GM20000 (cell line): ENCODE results near the gene TSHB.
"Not testable (repeated sequence)": the region's sequence is repeated elsewhere in the genome, so short reads cannot be mapped to it uniquely, and the experiment has no call there.

Experiments
- DNase-seq: peaks from one replicate; pipeline ENCODE4 v3.0.0; 2012; ENCODE audit warnings: low spot score
- TF ChIP-seq, protein P1 (sequence below): IDR thresholded peaks from 2 replicates; pipeline ENCODE4 v1.5.1; 2012; ENCODE audit warnings: mild to moderate bottlenecking, control low read depth; ENCODE audit errors: extremely low read depth, missing control alignments

Gene TSHB

DNA sequence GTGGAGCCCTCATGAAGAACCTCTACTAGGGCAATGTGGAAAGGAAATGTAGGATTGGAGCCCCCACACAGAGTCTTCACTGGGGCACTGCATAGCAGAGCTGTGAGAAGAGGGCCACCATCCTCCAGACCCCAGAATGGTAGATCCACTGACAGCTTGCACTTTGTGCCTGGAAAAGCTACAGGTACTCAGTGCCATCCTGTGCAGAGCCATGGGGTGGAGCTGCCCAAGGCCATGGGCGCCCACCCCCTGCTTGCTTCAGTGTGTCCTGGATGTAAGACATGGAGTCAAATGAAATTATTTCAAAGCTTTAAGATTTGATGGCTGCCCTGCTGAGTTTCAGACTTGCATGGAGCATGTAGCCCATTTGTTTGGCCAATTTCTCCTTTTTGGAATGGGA lies 17.2 kb upstream of the TSHB start:
- no peak for DNase-seq
- TF ChIP-seq, protein P1, sequence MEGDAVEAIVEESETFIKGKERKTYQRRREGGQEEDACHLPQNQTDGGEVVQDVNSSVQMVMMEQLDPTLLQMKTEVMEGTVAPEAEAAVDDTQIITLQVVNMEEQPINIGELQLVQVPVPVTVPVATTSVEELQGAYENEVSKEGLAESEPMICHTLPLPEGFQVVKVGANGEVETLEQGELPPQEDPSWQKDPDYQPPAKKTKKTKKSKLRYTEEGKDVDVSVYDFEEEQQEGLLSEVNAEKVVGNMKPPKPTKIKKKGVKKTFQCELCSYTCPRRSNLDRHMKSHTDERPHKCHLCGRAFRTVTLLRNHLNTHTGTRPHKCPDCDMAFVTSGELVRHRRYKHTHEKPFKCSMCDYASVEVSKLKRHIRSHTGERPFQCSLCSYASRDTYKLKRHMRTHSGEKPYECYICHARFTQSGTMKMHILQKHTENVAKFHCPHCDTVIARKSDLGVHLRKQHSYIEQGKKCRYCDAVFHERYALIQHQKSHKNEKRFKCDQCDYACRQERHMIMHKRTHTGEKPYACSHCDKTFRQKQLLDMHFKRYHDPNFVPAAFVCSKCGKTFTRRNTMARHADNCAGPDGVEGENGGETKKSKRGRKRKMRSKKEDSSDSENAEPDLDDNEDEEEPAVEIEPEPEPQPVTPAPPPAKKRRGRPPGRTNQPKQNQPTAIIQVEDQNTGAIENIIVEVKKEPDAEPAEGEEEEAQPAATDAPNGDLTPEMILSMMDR, result no peak

DNA sequence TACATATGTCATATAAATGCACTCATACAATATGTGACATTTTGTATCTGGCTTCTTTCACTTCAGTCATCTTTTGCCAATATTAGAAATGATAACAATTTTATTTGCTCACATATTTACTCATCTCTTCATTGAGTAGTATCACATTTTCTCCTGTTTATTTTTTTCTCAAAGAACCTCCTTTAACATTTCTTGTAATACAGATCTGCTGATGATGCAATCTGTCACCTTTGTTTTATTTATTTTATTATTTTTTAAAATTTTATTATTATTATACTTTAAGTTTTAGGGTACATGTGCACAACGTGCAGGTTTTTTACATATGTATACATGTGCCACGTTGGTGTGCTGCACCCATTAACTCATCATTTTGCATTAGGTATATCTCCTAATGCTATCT lies 15.8 kb upstream of the TSHB start:
- no peak for DNase-seq
- TF ChIP-seq, protein P1, result no peak

DNA sequence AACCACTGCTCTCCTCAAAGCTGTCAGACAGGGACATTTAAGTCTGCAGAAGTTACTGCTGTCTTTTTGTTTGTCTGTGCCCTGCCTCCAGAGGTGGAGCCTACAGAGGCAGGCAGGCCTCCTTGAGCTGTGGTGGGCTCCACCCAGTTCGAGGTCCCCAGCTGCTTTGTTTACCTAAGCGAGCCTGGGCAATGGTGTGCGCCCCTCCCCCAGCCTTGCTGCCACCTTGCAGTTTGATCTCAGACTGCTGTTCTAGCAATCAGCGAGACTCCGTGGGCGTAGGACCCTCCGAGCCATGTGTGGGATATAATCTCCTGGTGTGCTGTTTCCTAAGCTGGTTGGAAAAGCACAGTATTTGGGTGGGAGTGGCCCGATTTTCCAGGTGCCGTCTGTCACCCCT lies 10.1 kb upstream of the TSHB start:
- not testable (repeated sequence) for DNase-seq

DNA sequence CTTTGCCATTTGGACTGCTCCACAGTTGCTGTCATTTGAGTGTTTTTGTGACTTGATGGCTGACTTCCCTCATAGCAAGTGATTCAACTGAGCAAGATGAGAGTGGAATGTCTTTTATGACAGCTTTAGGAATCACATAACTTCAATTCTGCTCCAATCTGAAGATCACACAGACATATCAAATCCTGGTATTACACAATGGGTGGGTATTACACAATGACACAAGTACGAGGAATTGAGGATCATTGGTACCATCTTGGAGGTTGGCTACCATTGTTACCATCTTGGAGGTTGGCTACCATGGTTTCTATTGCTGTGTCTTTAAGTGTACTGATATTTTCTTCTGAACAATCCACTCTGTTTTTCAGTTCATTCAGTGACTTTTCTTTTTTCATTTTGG lies 8.5 kb upstream of the TSHB start:
- TF ChIP-seq, protein P1, result no peak

DNA sequence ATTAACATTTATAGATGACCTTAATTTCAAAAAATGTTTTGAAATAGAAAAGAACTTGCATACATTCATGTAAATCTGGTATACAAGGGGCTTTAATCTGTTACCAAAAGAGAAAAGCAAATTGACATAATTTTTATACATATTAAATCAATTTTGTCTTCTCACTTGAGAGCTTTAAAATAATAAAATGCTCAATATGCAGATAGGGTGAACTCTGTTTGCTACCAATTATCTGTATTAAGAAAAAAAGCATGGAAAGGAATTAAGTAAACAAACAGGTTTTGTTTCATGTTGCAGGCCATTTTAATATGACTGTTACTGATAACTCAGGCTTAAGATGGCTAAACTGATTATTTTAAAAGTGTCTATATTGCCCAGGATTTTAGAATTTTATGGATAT lies 6.0 kb upstream of the TSHB start:
- TF ChIP-seq, protein P1, result no peak

More for the DNA sequence above, 8.5 kb upstream of the TSHB start:
- DNase-seq, result no peak

DNA sequence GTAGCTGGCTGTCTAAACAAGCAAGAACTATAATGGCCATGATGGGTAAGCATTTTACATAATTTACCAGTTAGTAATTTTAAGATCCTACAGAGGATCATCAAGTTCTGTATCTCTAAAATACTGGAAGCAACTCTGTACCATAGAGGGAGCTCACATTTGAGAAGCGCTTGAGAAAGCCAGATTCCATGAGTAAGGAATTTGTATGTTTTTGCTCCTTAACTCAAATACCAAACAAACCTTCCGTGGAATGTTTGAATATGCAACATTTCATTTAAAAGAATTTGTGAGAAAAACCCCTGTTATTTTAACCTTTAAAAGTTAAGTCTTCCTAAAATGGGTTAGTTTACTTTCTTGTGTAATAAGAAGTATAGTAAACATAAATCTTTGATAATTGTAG lies 2.0 kb downstream of the TSHB start:
- TF ChIP-seq, protein P1, result no peak
- no peak for DNase-seq

More for the DNA sequence above, 6.0 kb upstream of the TSHB start:
- DNase-seq, result no peak

DNA sequence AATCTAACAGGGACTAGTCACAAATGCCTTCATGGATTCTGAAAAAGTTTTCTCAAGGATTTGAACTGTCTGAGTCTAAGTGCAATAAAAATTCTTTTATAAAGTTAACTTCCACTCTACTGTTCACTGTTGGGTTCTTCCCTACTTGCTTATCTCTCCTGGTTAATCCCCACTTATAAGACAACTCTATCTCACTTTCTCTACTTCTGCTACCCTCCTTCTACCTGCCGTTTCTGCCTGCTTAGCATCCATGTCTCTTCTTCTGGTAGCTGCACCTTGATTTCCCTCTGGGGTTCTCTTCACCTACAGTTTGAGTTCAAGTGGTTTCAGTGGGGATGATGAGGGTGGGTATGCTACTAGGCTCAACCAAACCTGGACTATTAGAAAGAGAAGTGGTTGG lies 6.0 kb downstream of the TSHB start:
- no peak for DNase-seq
- TF ChIP-seq, protein P1, result no peak

DNA sequence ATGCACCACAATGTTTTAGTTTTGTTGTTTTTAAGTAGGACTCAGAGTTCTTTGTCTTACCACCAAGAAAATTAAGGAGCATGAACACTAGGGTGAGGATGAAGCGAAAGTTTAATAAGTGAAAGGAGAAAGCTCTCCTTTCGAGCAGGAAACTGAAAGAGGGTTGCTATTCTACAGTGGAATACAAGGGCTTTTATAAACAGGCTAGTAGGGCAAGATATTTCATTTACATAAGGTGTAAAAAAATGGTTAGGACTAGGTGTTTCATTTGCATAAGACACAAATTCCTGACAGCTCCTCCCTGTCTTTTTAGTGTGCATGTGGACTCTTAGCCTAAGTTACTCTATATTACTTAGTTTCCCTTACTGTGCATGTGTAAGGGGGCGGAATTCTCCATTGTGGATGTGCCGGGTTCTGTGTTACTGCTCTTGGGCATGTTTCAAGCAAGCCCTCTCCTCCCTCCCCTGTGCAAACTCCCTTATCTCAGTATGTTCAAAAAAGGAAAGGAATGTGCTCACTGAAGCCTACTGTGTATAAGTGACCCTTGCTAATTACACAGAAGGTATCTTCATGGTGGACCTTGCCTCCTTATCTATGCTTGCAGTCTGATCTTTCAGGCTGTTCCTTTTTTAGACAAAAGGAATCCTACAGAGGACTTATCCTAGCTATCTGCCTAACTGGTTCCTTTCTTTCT lies 7.3 kb downstream of the TSHB start:
- no peak for DNase-seq
- TF ChIP-seq, protein P1, result no peak
